HG02840 (cell line): Measurements from ENCODE around the gene KCNK17.
"Not testable (repeated sequence)": the region's sequence is repeated elsewhere in the genome, so short reads cannot be mapped to it uniquely, and the experiment has no call there.

Experiments
- ATAC-seq: cut with Tn5 transposase; IDR thresholded peaks from one replicate; pipeline ENCODE4 v1.9.1; 2021; ENCODE audit warnings: mild to moderate bottlenecking, moderate library complexity, moderate number of reproducible peaks; ENCODE audit not compliant: unreplicated experiment, low FRiP score

KCNK17 gene

DNA sequence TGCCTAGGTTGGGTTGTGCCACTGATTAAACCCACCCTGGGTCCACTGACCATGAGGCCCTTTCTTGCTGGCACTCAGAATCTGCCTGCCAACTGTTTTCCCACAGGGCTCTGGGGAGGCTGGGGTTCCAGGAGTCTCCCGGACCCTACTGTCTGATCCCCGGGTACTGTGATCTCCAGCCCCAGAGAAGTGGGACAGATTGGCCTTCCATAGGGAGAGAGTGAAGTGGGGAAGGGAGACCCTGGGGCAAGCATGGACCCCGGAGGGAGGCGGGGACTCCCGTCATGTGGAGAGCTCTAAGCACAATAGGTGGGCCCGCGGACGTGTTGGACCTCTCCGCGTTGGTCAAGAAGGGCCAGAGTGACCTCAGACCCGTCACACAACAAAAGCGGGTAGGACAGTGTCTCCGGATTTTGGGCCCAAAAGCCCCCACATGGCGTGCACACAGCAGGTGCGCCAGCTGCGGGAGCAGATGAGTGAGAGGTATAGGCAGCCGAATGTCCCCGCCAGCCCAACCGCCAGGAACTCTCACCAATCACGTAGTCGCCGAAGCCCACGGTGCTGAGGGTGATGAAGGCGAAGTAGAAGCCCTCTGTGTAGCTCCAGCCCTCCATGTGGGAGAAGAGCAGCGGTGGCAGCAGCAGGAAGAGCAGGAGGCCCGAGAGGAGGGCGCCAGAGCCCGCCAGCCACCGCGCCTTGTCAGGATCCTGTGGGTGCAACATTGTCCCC is 10.6 kb downstream of the KCNK17 start:
- ATAC-seq, result no peak

DNA sequence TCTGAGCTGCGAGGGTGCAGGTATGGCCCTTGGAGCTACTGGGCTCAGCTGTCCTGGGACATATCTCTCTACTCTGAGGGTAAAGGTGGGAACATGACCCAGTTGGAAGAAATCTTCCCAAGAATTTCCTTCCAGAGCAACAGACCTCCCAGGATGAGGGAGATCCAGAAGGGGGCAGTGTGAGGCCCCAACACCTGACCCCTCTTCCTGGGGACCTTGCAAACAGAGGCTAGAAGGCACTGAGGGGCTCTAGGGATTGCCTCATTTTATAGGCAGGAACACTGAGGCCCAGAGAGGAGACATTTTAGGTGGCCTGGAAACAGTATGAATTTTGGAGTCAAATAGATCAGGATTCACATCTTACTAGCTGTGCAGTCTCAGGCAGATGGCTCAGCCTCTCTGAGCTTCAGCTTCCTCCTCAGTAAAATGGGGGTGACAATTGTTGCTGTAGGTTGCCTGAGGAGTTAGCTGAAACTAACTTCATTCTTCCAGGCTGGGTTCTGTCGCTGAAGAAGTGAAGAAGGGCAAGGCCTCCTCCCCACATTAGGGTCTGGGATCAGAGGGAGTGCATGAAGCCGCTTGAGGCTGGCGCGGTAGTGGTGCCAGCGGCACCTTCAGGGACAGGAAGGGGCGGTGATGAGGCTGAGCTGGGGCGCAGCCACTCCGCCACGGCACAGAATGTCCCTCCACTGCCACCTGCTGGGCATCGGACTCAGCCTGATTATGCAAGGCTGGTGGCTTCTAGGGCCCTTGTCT is 11.4 kb downstream of the KCNK17 start:
- peak; percentile 89 for ATAC-seq

DNA sequence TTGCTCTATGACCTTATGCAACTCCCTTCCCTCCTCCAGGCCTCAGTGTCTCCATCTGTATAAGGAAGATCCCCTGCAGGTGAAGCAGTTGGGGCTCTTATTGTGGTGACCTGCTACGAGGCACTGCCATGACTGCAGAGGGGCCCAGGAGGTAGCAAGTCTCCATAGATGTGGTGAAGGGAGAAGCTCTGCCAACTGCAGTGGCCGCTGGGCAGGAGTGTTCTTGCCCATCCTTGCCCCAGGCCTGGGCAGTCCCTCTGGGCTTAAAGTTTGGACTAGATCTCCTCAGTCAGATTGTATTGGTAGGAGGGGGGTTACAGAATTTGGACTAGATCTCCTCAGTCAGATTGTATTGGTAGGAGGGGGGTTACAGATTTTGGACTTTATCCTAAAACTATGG is 12.2 kb downstream of the KCNK17 start:
- no peak for ATAC-seq

DNA sequence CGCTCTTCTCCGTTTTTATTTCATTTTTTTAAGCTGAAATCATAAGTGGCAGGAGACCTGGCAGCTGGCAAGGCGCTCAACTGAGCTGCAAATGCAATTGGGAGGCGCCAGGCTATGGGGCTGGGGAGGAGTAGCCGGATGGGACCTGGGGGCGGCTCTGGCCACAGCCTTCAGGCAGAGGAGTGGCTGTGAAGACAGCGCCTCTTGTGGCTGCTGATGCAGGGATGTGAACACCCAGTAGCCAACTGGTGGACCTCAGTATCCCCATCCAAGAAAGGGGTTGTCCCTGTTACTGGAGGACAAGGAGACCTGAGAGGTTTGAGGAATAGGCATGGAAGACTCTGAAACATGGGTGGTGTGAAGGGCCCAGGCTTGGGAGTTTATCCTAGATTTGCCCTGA is 12.6 kb downstream of the KCNK17 start:
- no peak for ATAC-seq

DNA sequence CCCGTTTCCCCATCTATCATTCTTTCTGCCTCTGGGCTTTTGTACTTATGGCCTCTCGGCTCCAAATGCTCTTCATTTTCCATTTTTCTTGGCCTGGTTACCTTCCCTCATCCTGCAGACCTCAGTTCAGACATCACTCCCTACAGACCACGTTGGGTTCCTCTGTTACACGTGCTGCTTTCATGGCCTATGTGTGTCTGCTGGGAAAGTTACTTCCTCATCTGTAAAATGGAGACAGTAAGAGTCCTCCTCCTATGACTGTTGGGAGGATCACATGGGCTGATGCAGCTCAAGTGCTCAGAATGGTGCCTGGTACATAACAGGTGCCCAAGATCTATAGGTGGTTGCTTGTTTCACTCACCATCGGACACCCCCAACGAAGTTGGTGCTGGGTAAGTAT is 13.5 kb downstream of the KCNK17 start:
- ATAC-seq, result no peak

DNA sequence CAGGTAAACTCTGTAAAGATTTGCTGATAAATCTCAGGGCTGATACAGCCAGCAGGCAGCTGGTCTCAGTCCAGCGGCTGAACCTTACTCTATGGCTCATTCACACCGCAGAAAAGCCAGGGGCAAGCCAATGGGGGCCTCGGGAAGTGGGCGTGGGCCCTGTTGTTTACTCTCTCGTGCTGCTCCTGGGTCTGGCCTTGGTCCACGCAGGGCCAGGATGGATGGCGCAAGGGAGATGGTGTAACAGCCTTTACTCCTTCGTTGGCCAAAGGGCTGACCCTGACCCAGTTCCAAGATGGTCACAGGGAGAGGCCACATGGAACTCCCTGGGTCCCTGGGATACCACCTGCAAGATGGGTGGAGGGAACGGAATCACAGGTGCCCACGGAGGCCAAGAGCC is 16.2 kb downstream of the KCNK17 start:
- no peak for ATAC-seq

DNA sequence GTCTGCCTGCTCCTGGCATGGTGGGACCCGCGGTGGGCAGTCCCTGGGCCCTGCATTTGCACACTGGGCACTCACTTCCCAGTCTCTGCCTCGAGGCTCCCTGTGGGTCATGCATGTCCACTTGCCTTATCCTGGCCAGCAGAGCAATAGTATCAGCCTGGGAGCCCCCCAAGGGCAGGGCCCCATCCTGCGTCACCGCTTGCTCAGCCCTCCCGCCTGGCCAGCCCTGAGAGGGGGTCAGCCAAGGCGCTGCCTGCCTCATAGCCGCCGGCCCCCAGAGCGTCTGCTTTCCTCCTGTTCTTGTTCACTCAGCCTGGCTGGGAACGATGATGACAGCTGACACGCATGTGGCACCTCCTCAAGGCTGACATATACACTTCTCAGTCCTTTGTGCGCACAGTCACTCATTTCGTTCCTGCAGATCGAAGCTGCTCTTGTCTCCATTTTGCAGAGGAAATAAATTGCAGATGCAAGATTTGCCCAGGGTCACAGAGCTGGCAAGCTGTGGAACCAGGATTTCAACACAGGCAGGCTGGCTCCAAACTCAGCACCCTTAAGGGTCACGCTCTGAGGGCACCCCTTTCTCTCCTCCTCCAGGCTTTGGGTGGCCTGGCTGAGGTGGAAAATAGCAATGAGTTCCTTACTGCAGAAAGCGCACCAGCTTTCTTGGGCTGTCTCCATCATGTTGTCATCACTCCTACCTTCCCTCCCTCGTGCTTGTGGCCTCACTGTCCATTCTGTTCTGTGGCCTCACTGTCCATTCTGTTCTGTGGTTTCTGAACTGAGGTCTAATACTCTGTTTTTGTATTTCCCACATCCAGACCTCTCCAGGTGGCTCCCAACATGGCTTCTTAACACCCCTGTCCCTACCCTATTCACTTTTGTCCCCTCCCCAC is 17.2 kb downstream of the KCNK17 start:
- no peak for ATAC-seq

DNA sequence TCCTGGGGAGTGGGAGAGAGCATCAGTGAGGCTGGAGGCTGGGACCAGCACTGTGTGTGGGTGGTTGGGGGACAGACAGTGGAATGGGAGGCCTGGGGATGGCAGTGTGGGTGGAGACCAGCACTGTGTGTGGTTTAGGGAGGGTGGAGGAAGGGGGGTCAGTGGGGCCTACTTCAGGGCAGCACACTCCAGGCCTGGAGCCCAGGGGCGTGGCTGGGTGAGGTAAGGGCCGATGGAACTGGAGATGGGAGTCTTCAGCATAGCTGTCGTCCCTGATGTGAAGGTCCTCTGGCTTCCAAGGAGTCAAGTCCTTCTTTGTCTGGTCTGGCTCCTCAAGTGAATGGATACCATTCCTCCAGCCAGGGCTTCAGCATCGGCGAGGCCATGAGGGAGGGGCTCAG is 18.6 kb downstream of the KCNK17 start:
- no peak for ATAC-seq

DNA sequence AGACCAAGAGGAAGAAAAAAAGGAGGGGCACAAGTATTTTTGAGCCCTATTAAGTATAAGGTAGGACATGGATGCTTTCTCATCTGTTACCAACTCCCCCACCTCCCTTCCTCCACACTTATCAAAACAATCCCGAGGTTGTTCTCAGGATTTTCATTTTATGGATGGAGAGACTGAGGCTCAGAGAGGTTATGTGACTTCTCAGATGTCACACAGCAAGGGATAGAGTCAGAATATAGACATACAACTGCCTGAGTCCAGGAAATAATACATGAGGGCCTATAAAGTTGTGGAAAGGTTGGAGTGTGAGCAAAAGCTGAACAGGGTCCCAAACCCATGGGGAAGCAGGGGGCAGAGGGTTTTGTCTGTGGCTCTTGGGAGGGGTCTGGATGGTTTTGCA is 19.3 kb downstream of the KCNK17 start:
- ATAC-seq, result no peak

DNA sequence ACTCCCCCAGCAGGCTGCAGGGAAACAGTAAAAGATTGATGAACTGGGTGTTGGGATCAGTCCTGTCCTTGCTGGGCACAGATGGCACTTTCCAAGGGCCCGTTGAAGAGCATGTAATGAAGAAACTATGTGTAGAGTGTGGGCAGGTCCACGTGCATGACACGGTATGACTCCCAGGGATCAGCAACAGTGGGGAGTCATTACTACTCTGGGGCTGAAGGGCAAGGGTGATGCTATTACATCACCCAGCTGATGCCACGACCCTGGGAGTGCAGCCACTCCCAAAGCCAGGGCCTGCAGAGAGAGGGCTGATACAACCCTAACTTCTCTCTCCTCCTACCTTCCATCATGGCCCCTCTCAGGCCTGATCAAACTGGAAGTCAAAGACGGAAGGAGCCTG is 20.1 kb downstream of the KCNK17 start:
- no peak for ATAC-seq

DNA sequence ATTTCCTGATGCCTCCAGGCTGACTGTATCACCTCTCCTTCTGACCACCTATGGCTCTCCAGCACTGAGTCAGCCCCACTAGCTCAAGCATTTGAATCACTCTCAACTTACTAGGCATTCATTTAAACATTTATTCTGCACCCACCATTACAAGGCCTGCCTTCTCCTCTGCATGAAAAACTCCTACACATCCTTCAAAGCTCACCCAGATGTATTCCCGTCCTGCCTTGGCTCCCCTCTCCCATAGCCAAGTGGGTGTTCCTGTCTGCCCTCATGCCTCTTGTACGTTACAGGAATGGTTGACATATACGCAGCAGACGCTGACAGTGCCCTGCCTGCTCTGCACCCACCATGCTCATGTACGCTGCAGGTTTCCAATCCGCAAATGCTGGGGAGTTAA is 21.6 kb downstream of the KCNK17 start:
- ATAC-seq, result no peak

DNA sequence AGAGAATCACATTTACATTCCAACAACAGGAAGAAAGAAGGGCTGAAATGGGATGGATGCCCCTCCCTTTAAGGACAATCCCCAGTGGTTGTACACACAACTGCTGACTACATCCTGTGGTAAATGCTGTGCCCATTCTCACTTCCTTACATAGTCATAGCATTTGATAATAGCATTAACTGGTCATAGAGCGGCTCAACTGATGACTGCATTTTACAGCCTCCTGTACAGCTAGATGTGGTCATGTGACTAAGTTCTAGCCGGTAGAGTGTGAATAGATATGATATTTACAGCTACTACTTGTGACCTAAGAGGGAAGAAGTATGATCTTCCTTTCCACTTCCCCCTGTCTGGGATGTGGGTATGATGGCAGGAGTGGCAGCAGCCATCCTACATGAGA is 24.7 kb downstream of the KCNK17 start:
- no peak for ATAC-seq

DNA sequence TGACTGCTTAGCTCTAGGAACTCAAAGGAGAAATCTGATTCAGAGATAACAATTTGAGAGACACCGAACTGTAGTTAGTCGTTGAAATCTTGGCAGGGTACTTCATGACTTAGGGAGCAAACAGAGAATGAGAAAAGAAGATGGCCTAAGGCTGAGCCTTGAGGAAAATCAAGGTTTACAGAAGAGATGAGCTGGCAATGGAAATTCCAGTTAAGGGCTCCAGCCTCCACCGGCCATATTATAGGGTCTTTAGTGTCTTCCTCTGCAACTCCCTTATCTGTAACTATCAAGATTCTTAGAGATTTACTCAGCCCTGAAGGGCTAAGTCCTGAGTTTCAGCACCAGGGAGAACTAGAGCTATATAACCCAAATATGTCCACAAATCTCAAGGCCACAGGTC is 26.6 kb downstream of the KCNK17 start:
- ATAC-seq, result no peak

DNA sequence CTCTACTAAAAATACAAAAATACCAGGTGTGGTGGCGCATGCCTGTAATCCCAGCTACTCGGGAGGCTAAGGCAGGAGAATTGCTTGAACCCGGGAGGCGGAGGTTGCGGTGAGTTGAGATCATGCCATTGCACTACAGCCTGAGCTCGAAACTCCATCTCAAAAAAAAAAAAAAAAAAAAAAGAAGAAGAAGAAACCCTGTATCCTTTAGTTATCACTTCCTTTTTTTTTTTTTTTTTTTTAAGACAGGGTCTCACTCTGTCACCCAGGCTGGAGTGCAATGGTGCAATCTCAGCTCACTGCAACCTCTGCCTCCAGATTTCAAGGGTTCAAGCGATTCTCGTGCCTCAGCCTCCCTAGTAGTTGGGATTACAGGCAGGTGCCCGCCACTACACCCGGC is 27.6 kb downstream of the KCNK17 start:
- not testable (repeated sequence) for ATAC-seq

DNA sequence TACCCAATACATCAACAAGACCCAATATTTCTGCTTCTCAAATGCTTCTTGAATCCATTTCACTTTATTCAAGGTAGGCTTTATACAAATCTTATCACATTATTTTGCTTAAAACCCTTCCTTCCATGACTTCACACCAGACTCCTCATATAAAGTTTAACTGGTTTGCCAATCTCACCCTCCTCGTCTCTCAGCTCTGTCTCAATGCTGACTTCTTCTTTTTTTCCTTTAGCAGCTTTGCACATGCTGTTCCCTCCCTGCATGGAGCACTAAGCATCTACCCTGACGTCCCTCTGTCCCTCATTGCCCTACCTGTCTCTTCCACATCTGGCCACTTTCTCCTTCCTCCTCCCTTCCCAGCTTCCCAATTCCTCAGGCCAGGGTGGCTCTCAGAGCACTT is 31.4 kb downstream of the KCNK17 start:
- ATAC-seq, result no peak

DNA sequence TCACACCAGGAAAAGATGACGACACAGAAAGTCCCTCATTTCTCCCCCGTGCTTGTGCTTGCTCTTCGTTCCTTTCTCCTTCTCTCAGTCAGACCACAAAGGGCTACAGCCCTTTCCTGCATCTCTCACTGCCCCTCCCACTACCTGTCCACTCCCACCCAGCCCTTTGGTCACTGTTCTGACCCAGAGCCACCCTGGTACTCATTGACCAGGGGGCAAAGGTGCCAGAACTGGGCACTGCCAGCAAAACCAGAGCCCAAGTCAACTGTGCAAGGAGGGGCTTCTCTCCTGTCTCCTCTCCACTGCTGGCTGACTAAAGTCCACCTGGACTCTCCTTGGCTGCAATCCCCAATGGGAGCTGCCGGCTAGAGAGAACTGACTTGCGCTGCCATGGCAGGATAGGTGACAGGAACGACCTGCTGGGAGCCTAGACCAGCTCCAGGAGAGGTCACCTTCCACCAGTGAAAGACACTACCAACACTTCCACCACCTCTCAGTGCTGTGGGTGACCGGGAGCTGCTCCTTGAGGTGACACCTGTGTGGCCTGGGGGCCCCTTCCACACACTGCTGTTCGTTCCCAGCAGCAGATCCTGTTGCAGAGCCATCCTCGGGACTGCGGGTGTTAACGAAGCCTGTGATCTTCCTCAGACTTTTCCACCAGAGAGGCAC is 32.8 kb downstream of the KCNK17 start:
- ATAC-seq, result no peak

DNA sequence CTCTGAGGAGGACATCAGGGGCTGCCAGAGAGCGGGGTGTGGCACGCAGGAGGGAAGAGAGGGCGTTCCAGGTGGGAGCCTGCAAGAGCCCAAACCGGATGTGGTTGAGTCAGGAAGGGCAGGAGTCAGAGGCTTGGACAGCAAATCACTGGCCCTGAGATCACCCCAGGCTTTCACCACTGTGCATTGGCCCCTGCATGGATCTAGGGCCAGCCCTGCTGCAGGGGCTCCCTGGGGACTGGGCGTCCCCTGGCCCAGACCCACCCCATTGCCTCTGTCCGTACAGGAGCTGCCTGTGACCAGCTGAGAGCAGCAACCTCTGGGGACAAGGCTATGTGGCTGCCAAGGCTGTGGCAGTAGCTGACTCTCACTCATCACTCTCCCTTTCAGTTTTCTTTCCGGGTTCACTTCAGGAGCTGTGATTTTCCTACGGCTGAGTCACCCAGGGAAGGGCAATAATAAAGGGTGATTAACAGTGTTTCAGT is 33.9 kb downstream of the KCNK17 start:
- no peak for ATAC-seq

DNA sequence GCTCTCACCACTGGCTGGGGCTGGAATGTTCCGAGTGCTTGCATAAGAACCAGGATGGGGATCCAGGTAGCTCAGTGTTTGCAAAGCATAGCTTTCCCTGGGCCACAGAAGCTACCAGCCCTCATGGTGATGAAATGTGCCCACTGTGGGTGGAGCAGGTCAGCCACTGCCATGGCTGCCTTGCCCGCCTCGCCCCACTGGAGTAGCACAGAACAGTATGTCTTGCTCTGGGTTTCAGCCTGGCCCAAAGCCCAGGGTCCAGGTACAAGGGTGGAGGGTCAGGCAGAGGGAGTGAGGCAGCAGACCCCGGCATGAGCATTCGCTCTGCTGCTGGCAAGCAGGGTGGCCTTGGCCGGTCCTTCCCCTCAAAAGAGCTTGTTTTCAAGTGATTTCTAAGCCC is 34.7 kb downstream of the KCNK17 start:
- ATAC-seq, result no peak

DNA sequence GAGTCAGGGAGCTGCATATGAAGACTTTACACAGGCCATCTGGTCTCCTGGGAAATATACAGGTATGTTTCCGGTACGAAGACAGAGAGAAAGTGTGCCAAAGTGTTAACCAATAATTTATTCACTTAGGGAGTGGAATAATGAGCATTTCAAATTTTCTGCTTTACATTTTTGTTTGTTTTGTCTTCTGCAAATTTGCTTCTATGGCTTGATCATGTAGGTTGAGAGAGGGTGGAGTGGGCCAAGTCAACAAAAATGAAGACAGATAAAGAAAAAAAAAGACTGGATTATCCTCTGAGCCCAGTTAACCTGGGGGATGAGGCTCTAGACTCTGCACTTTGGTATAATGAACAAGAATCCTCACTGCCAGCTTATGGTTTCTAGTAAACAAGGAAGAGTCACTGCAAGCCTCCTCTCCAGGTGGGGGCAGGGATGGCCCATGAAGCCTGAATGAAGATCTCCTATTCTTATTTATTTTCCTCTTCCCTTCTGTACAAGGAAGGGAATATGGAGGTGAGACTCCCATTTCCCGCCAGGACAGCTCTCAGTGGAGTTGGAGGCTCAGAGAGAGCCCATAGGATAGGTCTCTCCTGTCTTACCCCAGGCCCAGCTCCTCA is 37.7 kb downstream of the KCNK17 start:
- no peak for ATAC-seq

DNA sequence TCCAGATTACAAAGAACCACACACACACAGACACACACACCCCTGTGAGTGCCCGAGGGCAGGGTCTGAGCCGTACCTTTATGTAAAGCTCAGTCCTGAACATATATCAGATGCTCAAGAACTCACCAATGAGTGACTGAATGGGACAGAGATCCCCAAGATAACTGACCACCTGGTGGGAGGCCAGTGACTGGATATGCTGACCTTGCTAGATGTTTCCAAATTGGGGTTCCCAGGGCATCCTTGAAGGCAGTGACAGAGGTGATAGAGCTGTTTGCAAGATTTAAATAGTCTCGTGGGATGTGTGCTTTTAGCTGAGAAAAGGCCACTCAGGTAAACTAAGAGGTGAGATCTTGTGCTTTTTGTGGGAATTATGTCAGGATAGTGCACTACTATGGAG is 39.3 kb downstream of the KCNK17 start:
- no peak for ATAC-seq
